HuH-7 (cell line): Measurements from ENCODE around the gene MISP3.
"Not testable (repeated sequence)": the region's sequence is repeated elsewhere in the genome, so short reads cannot be mapped to it uniquely, and the experiment has no call there.

Source experiments
- DNase-seq: peaks from one replicate; pipeline ENCODE4 v3.0.0; 2011; ENCODE audit warnings: low spot score

The MISP3 gene

GRCh38 chr19:14072535-14073260 lies at the start of gene MISP3:
TSS of gene MISP3 (plus strand) at chr19:14072786. CDS start at chr19:14073310, 524 bp downstream.
- peak; percentile 56 for DNase-seq

GRCh38 chr19:14023404-14024235 lies 49.0 kb upstream of the MISP3 start:
- peak; percentile 80 for DNase-seq

- not testable (repeated sequence) for DNase-seq
Observed at GRCh38 chr19:14026652-14027192, 45.9 kb upstream of the MISP3 start.

- DNase-seq, result no peak
Observed at GRCh38 chr19:14027856-14028450, 44.6 kb upstream of the MISP3 start, which contains the start of gene RLN3. TSS of gene RLN3 (plus strand) at chr19:14028148. CDS start at chr19:14028205, 57 bp downstream.

GRCh38 chr19:14028901-14029300 lies 43.7 kb upstream of the MISP3 start:
- DNase-seq, result no peak

GRCh38 chr19:14030997-14031718 lies 41.4 kb upstream of the MISP3 start:
- no peak for DNase-seq

- DNase-seq, result peak; percentile 79
Observed at GRCh38 chr19:14031719-14032480, 40.7 kb upstream of the MISP3 start, which contains the start of gene IL27RA. TSS of gene IL27RA (plus strand) at chr19:14031762. CDS start at chr19:14031873, 111 bp downstream.

- DNase-seq, result no peak
Observed at GRCh38 chr19:14033946-14034345, 38.6 kb upstream of the MISP3 start.

GRCh38 chr19:14035159-14035558 lies 37.4 kb upstream of the MISP3 start:
- DNase-seq, result not testable (repeated sequence)

GRCh38 chr19:14035706-14036105 lies 36.9 kb upstream of the MISP3 start:
- DNase-seq, result no peak

GRCh38 chr19:14039181-14039580 lies 33.4 kb upstream of the MISP3 start:
- DNase-seq, result no peak

GRCh38 chr19:14042659-14043608 lies 29.7 kb upstream of the MISP3 start:
- peak; percentile 63 for DNase-seq

- DNase-seq, result not testable (repeated sequence)
Observed at GRCh38 chr19:14047866-14048265, 24.7 kb upstream of the MISP3 start.

GRCh38 chr19:14048443-14049153 lies 24.0 kb upstream of the MISP3 start:
- DNase-seq, result peak; percentile 71

- no peak for DNase-seq
Observed at GRCh38 chr19:14050512-14050911, 22.1 kb upstream of the MISP3 start.

- not testable (repeated sequence) for DNase-seq
Observed at GRCh38 chr19:14050961-14051360, 21.6 kb upstream of the MISP3 start.

GRCh38 chr19:14051980-14052379 lies 20.6 kb upstream of the MISP3 start:
- DNase-seq, result no peak

GRCh38 chr19:14052470-14052869 lies 20.1 kb upstream of the MISP3 start:
- no peak for DNase-seq

- no peak for DNase-seq
Observed at GRCh38 chr19:14053032-14053431, 19.6 kb upstream of the MISP3 start.
